Right ventricle myocardium superior (tissue), 1 donor: ENCODE data around the gene OR52I1. TPM values are rescaled to one million over a fixed set of nuclear protein-coding genes. Genes with fewer than 3 reads are reported as not detected.

ENCODE experiments used
- ATAC-seq: fragments of 200-7000 bp; cut with Tn5 transposase; one replicate; pipeline ENCODE4 v1.9.1; 2020; ENCODE audit warnings: mild to moderate bottlenecking; ENCODE audit not compliant: poor library complexity
- DNase-seq: peaks from one replicate; pipeline ENCODE4 v3.0.0-alpha.2; 2020
- intact Hi-C: fragments of 100-400 bp; cut with DNase I; formaldehyde crosslinking; loops from one replicate; pipeline ENCODE4 v1.11.2; 2022
- total RNA-seq: library from RNA; stranded (reverse); fragmentation: NEBNext Ultra II Directional; extraction: Animal tissue kit (Norgen Biotek cat#: 25700); gene quantifications from one replicate; pipeline ENCODE4 v1.2.1, GENCODE V29; 2021
- donor health status: DM: no; HTN: yes; CAD: no; lungs with severe emphysema.

The OR52I1 gene
- total RNA-seq, 1 donor from 2014 or later, result not detected

- ATAC-seq (peak; percentile 100), DNase-seq (peak; percentile 98)
- intact Hi-C loops, result no loop called here
These were observed 14.2 kb downstream of the OR52I1 start, which contains the start of gene TRIM68 for GRCh38 chr11:4607781-4608666. Gene TRIM68 (minus strand): TSS chr11:4608231. CDS start chr11:4605504, 2,727 bp downstream.

- no peak for DNase-seq
- intact Hi-C loops, result no loop called here
- no peak for ATAC-seq
These were observed 16.6 kb downstream of the OR52I1 start for GRCh38 chr11:4610258-4610935.

- intact Hi-C loops, result no loop called here
- DNase-seq (no peak), ATAC-seq (no peak)
These were observed 18.1 kb downstream of the OR52I1 start for GRCh38 chr11:4611986-4612385.

GRCh38 chr11:4615856-4616444 is 22.1 kb downstream of the OR52I1 start:
- no peak for ATAC-seq
- no peak for DNase-seq
- intact Hi-C loops, result no loop called here

GRCh38 chr11:4619514-4619913 is 25.7 kb downstream of the OR52I1 start:
- intact Hi-C loops, result no loop called here
- ATAC-seq (no peak), DNase-seq (no peak)

GRCh38 chr11:4626207-4627099 is 32.6 kb downstream of the OR52I1 start:
- ATAC-seq (peak; percentile 86), DNase-seq (no peak)
- intact Hi-C loops, result no loop called here

- DNase-seq (no peak), ATAC-seq (no peak)
- intact Hi-C loops, result loop anchor here (2.0 to 5.0 kb wide), 2 partner anchors 191 to 366 kb away; no protein-coding TSS in a partner anchor
These were observed 42.3 kb downstream of the OR52I1 start for GRCh38 chr11:4636136-4636535.

- ATAC-seq (peak; percentile 98), DNase-seq (peak; percentile 81)
- intact Hi-C loops, result loop anchor here (2.0 to 5.0 kb wide), 2 partner anchors 190 to 365 kb away; no protein-coding TSS in a partner anchor
These were observed 43.3 kb downstream of the OR52I1 start, which contains the start of gene OR51D1 for GRCh38 chr11:4636962-4637661. Gene OR51D1 (plus strand): TSS chr11:4637477. CDS start chr11:4639791, 2,314 bp downstream.

- DNase-seq, result no peak
- intact Hi-C loops, result loop anchor here (2.0 to 5.0 kb wide), 2 partner anchors 189 to 365 kb away; no protein-coding TSS in a partner anchor
- no peak for ATAC-seq
These were observed 43.8 kb downstream of the OR52I1 start for GRCh38 chr11:4637662-4638047.

GRCh38 chr11:4639931-4640330 is 46.1 kb downstream of the OR52I1 start:
- intact Hi-C loops, result loop anchor here (5.0 kb wide), 1 partner anchor 362 kb away; no protein-coding TSS in a partner anchor
- ATAC-seq, result no peak
- no peak for DNase-seq

- DNase-seq (no peak), ATAC-seq (no peak)
- intact Hi-C loops, result no loop called here
These were observed 47.7 kb downstream of the OR52I1 start for GRCh38 chr11:4641501-4641900.

- ATAC-seq (no peak), DNase-seq (no peak)
- intact Hi-C loops, result no loop called here
These were observed 48.2 kb downstream of the OR52I1 start for GRCh38 chr11:4642043-4642442.

- peak; percentile 46 for DNase-seq
- intact Hi-C loops, result no loop called here
- ATAC-seq, result peak; percentile 42
These were observed 49.2 kb downstream of the OR52I1 start for GRCh38 chr11:4643076-4643475.

- ATAC-seq (no peak), DNase-seq (no peak)
- intact Hi-C loops, result no loop called here
These were observed 49.8 kb downstream of the OR52I1 start, which contains the start of gene OR51E1 for GRCh38 chr11:4643682-4644081. Gene OR51E1 (plus strand): TSS chr11:4643982. CDS start chr11:4652527, 8,545 bp downstream.

GRCh38 chr11:4644233-4644632 is 50.4 kb downstream of the OR52I1 start:
- ATAC-seq (no peak), DNase-seq (no peak)
- intact Hi-C loops, result no loop called here
